ENCODE data around the gene C8B.

Gene C8B

GRCh38 chr1:56911098-56911938 is 54.5 kb downstream of the C8B start:
- no peaks in the 10 kb centered on the region for H3K27me3 ChIP-seq (ENCODE audit: insufficient read depth, poor library complexity, severe bottlenecking)
- TF ChIP-seq SPI1 (IDR thresholded peaks at IDR 0.05; ENCODE audit: borderline replicate concordance, low read depth): no peak
- no peak for TF ChIP-seq GABPA (IDR thresholded peaks at IDR 0.05; ENCODE audit: low read depth)
- no peak for TF ChIP-seq POLR2AphosphoS5 (IDR thresholded peaks at IDR 0.05; ENCODE audit: low read depth)
- TF ChIP-seq CTCF (IDR thresholded peaks at IDR 0.05; ENCODE audit: insufficient read depth, low read length): no peak
- TF ChIP-seq REST (IDR thresholded peaks at IDR 0.05; ENCODE audit: insufficient replicate concordance, low read depth): no peak
- DNase-seq (ENCODE audit: low read depth in 1 of 2, low spot score in 1 of 2): no peak
- H3K4me3 ChIP-seq (replicated peaks; ENCODE audit: insufficient read depth, low read length): no peak overlapping the region
- H3K27ac ChIP-seq (replicated peaks): no peak overlapping the region

- peak; percentile 74 to 86 for DNase-seq (ENCODE audit: low read depth in 1 of 2, low spot score in 1 of 2)
- Histone ChIP-seq H3K27me3 (ENCODE audit: insufficient read depth, poor library complexity, severe bottlenecking) (no peaks in the 10 kb centered on the region), H3K27ac (replicated peaks) (peak overlapping the region; percentile 13; the same call in 1 of the 2 replicates), H3K4me3 (replicated peaks; ENCODE audit: insufficient read depth, low read length) (no peak overlapping the region)
- peak; percentile 37; the same call in 1 of the 2 replicates for TF ChIP-seq POLR2AphosphoS5 (IDR thresholded peaks at IDR 0.05; ENCODE audit: low read depth)
- TF ChIP-seq REST (IDR thresholded peaks at IDR 0.05; ENCODE audit: insufficient replicate concordance, low read depth): no peak
- no peak for TF ChIP-seq GABPA (IDR thresholded peaks at IDR 0.05; ENCODE audit: low read depth)
- TF ChIP-seq CTCF (IDR thresholded peaks at IDR 0.05; ENCODE audit: insufficient read depth, low read length): no peak
- peak; percentile 94 for TF ChIP-seq SPI1 (IDR thresholded peaks at IDR 0.05; ENCODE audit: borderline replicate concordance, low read depth)
These were observed 55.3 kb downstream of the C8B start for GRCh38 chr1:56910441-56910985.

GRCh38 chr1:56908619-56909221 is 57.1 kb downstream of the C8B start:
- H3K27me3 ChIP-seq (ENCODE audit: insufficient read depth, poor library complexity, severe bottlenecking): peaks cover 2% of the 10 kb centered on the region
- no peak overlapping the region for H3K27ac ChIP-seq (replicated peaks)
- TF ChIP-seq SPI1 (IDR thresholded peaks at IDR 0.05; ENCODE audit: borderline replicate concordance, low read depth) (peak; percentile 7; the same call in 1 of the 2 replicates), POLR2AphosphoS5 (IDR thresholded peaks at IDR 0.05; ENCODE audit: low read depth) (no peak)
- DNase-seq (ENCODE audit: low read depth in 1 of 2, low spot score in 1 of 2): peak; percentile 5 to 32
- no peak overlapping the region for H3K4me3 ChIP-seq (replicated peaks; ENCODE audit: insufficient read depth, low read length)

GRCh38 chr1:56905667-56906066 is 60.1 kb downstream of the C8B start:
- no peak for DNase-seq (ENCODE audit: low read depth in 1 of 2, low spot score in 1 of 2)
- Histone ChIP-seq H3K27ac (replicated peaks) (no peak overlapping the region), H3K4me3 (replicated peaks; ENCODE audit: insufficient read depth, low read length) (no peak overlapping the region), H3K27me3 (ENCODE audit: insufficient read depth, poor library complexity, severe bottlenecking) (peaks cover 2% of the 10 kb centered on the region)
- TF ChIP-seq GABPA (IDR thresholded peaks at IDR 0.05; ENCODE audit: low read depth) (no peak), REST (IDR thresholded peaks at IDR 0.05; ENCODE audit: insufficient replicate concordance, low read depth) (no peak)
